Right cardiac atrium (tissue), 5 donors: ENCODE data around the gene NMT1. TPM values are rescaled to one million over a fixed set of nuclear protein-coding genes. Genes with fewer than 3 reads are reported as not detected.

Experiments
- ATAC-seq, 2 donors: fragments of 200-7000 bp; cut with Tn5 transposase; one replicate each; pipeline versions ENCODE4 v1.8.0 to v1.9.1; 2020; ENCODE audit warnings: moderate library complexity in 2 of 2, mild to moderate bottlenecking in 1 of 2
- DNase-seq, 3 donors: peaks; one replicate each; pipeline ENCODE4 v3.0.0-alpha.2; 2020
- H3K27ac ChIP-seq: one replicate; pipeline ENCODE4 v1.5.1; 2013; ENCODE audit warnings: mild to moderate bottlenecking, low read length, control low read depth, moderate library complexity
- H3K27me3 ChIP-seq: one replicate; pipeline ENCODE4 v1.6.1; 2013; ENCODE audit not compliant: control insufficient read depth, insufficient read depth
- H3K4me1 ChIP-seq: one replicate; pipeline ENCODE4 v1.6.1; 2013; ENCODE audit warnings: low read length; ENCODE audit not compliant: control insufficient read depth, insufficient read depth
- H3K4me3 ChIP-seq: one replicate; pipeline ENCODE4 v1.5.1; 2013; ENCODE audit warnings: low read length, control low read depth
- H3K9me3 ChIP-seq: one replicate; pipeline ENCODE4 v1.6.1; 2013; ENCODE audit warnings: low read length; ENCODE audit not compliant: control insufficient read depth
- WGBS: extraction: QIAGEN DNeasy Blood & Tissue Kit; methylation state at CpG from one replicate; pipeline ENCODE4 v1.1.7; 2013; 5-methylcytosine and 5-hydroxymethylcytosine counted together
- intact Hi-C, 4 donors: fragments of 100-400 bp; cut with DNase I; formaldehyde crosslinking; loops; one replicate each; pipeline versions ENCODE4 v1.11.0 to v1.14.0; 2022 to 2023
- polyA plus RNA-seq: library from polyadenylated mRNA; stranded (reverse); fragments of 200-250 nt; gene quantifications from one replicate; pipeline ENCODE4 v1.2.3, GENCODE V29; 2013
- total RNA-seq, 4 donors: library from RNA; stranded (reverse); fragmentation: NEBNext Ultra II Directional; extraction: Animal tissue kit (Norgen Biotek cat#: 25700); gene quantifications; one replicate each; pipeline ENCODE4 v1.2.1, GENCODE V29; 2021
- donor health status: healthy with polysubstance abuse.
- donor health status: DM: no; HTN: yes; CAD: no.
- donor health status: DM: no; HTN: no; CAD: no.
- donor health status: DM: no; HTN: yes; CAD: no; lungs with severe emphysema.
- donor health status: DM: yes; HTN: yes; CAD: no.

Gene NMT1
- total and polyA plus RNA-seq, 5 donors, result 33.4 to 105 (median 66.5) TPM

GRCh38 chr17:45115015-45115625 lies 54.0 kb downstream of the NMT1 start:
- intact Hi-C loops, result no loop called here
- no peak overlapping the region for H3K4me3 ChIP-seq
- 88% methylated on average over 26 of the region's 26 CpGs for WGBS
- no peaks in the 10 kb centered on the region for H3K27me3 ChIP-seq
- ATAC-seq, result no peak
- no peak overlapping the region for H3K27ac ChIP-seq
- no peaks in the 10 kb centered on the region for H3K9me3 ChIP-seq
- peaks cover 6% of the 10 kb centered on the region for H3K4me1 ChIP-seq
- no peak for DNase-seq

- Histone ChIP-seq H3K27me3 (no peaks in the 10 kb centered on the region), H3K9me3 (no peaks in the 10 kb centered on the region), H3K27ac (no peak overlapping the region), H3K4me1 (peaks cover 2% of the 10 kb centered on the region), H3K4me3 (no peak overlapping the region)
- 73% methylated on average over 11 of the region's 11 CpGs for WGBS
- no peak for ATAC-seq
- intact Hi-C loops, result no loop called here
- DNase-seq, result no peak
Observed at GRCh38 chr17:45115871-45116270, 54.8 kb downstream of the NMT1 start.

- Histone ChIP-seq H3K27me3 (no peaks in the 10 kb centered on the region), H3K9me3 (no peaks in the 10 kb centered on the region), H3K27ac (no peak overlapping the region), H3K4me3 (no peak overlapping the region), H3K4me1 (peaks cover 2% of the 10 kb centered on the region)
- WGBS, result 91% methylated on average over 10 of the region's 10 CpGs
- no peak for ATAC-seq
- intact Hi-C loops, result no loop called here
- no peak for DNase-seq
Observed at GRCh38 chr17:45116434-45117016, 55.4 kb downstream of the NMT1 start.

GRCh38 chr17:45117334-45117733 lies 56.2 kb downstream of the NMT1 start:
- WGBS, result 96% methylated on average over 4 of the region's 4 CpGs
- H3K4me1 ChIP-seq, result peaks cover under 1% of the 10 kb centered on the region
- DNase-seq (no peak), ATAC-seq (no peak)
- H3K27me3 ChIP-seq, result no peaks in the 10 kb centered on the region
- intact Hi-C loops, result no loop called here
- no peak overlapping the region for H3K4me3 ChIP-seq
- H3K9me3 ChIP-seq, result no peaks in the 10 kb centered on the region
- no peak overlapping the region for H3K27ac ChIP-seq

GRCh38 chr17:45117848-45118646 lies 56.9 kb downstream of the NMT1 start:
- H3K27ac ChIP-seq, result no peak overlapping the region
- ATAC-seq (no peak), DNase-seq (no peak)
- no peaks in the 10 kb centered on the region for H3K9me3 ChIP-seq
- no peaks in the 10 kb centered on the region for H3K27me3 ChIP-seq
- WGBS, result 93% methylated on average over 20 of the region's 20 CpGs
- no peak overlapping the region for H3K4me3 ChIP-seq
- H3K4me1 ChIP-seq, result no peaks in the 10 kb centered on the region
- intact Hi-C loops, result no loop called here

- Histone ChIP-seq H3K4me3 (no peak overlapping the region), H3K27me3 (no peaks in the 10 kb centered on the region), H3K9me3 (no peaks in the 10 kb centered on the region), H3K4me1 (no peaks in the 10 kb centered on the region), H3K27ac (no peak overlapping the region)
- intact Hi-C loops, result no loop called here
- no peak for ATAC-seq
- WGBS, result 93% methylated on average over 23 of the region's 23 CpGs
- DNase-seq, result no peak
Observed at GRCh38 chr17:45118691-45119090, 57.6 kb downstream of the NMT1 start.

- DNase-seq (no peak), ATAC-seq (no peak)
- intact Hi-C loops, result loop anchor here in 2 of 4 donors (10.0 kb wide), 2 partner anchors 195 to 205 kb away; partner anchors contain the start of gene GFAP (in 1 of the 2)
- no peaks in the 10 kb centered on the region for H3K27me3 ChIP-seq
- 89% methylated on average over 8 of the region's 8 CpGs for WGBS
- H3K4me1 ChIP-seq, result peaks cover 2% of the 10 kb centered on the region
- H3K27ac ChIP-seq, result no peak overlapping the region
- H3K4me3 ChIP-seq, result no peak overlapping the region
- no peaks in the 10 kb centered on the region for H3K9me3 ChIP-seq
Observed at GRCh38 chr17:45119964-45120363, 58.8 kb downstream of the NMT1 start.

GRCh38 chr17:45120558-45120957 lies 59.4 kb downstream of the NMT1 start:
- ATAC-seq (no peak), DNase-seq (peak in 1 of 3 donors; percentile 51)
- intact Hi-C loops, result loop anchor here in 2 of 4 donors (10.0 kb wide), 2 partner anchors 196 to 206 kb away; partner anchors contain the start of gene GFAP (in 1 of the 2)
- no peak overlapping the region for H3K27ac ChIP-seq
- peaks cover 2% of the 10 kb centered on the region for H3K4me1 ChIP-seq
- 87% methylated on average over 22 of the region's 22 CpGs for WGBS
- no peak overlapping the region for H3K4me3 ChIP-seq
- H3K27me3 ChIP-seq, result no peaks in the 10 kb centered on the region
- H3K9me3 ChIP-seq, result no peaks in the 10 kb centered on the region

GRCh38 chr17:45121055-45121454 lies 59.9 kb downstream of the NMT1 start:
- no peak for DNase-seq
- no peaks in the 10 kb centered on the region for H3K9me3 ChIP-seq
- intact Hi-C loops, result loop anchor here in 2 of 4 donors (10.0 kb wide), 2 partner anchors 196 to 206 kb away; partner anchors contain the start of gene GFAP (in 1 of the 2)
- H3K27ac ChIP-seq, result no peak overlapping the region
- H3K4me3 ChIP-seq, result no peak overlapping the region
- 65% methylated on average over 45 of the region's 45 CpGs for WGBS
- no peak for ATAC-seq
- H3K4me1 ChIP-seq, result peaks cover 2% of the 10 kb centered on the region
- H3K27me3 ChIP-seq, result no peaks in the 10 kb centered on the region

- intact Hi-C loops, result loop anchor here in 2 of 4 donors (10.0 kb wide), 2 partner anchors 198 to 208 kb away; partner anchors contain the start of gene GFAP (in 1 of the 2)
- peaks cover 5% of the 10 kb centered on the region for H3K4me1 ChIP-seq
- peak in 1 of 3 donors; percentile 30 for DNase-seq
- no peak overlapping the region for H3K4me3 ChIP-seq
- H3K9me3 ChIP-seq, result no peaks in the 10 kb centered on the region
- no peak overlapping the region for H3K27ac ChIP-seq
- 94% methylated on average over 6 of the region's 6 CpGs for WGBS
- no peak for ATAC-seq
- H3K27me3 ChIP-seq, result no peaks in the 10 kb centered on the region
Observed at GRCh38 chr17:45123076-45123770, 62.1 kb downstream of the NMT1 start.
